IMR-90 (cell line): ENCODE results near the gene ATP5ME.

Experiments
- CEBPB ChIP-seq: IDR thresholded peaks from 2 replicates; pipeline ENCODE4 v1.6.1; 2012; ENCODE audit warnings: low read depth, low read length, improper control_type of control experiment
- FOS ChIP-seq: fragments of 150-350 bp; IDR thresholded peaks from 2 replicates; pipeline ENCODE4 v1.6.1; 2016; ENCODE audit warnings: low read depth, low read length
- MAFK ChIP-seq: IDR thresholded peaks from 2 replicates; pipeline ENCODE4 v1.6.1; 2012; ENCODE audit warnings: low read depth, low read length, improper control_type of control experiment
- POLR2A ChIP-seq: IDR thresholded peaks from 2 replicates; pipeline ENCODE4 v1.6.1; 2012; ENCODE audit warnings: mild to moderate bottlenecking, low read depth, low read length
- RAD21 ChIP-seq: IDR thresholded peaks from 2 replicates; pipeline ENCODE4 v1.6.1; 2012; ENCODE audit warnings: low read length, improper control_type of control experiment
- RCOR1 ChIP-seq: IDR thresholded peaks from 2 replicates; pipeline ENCODE4 v1.6.1; 2012; ENCODE audit warnings: mild to moderate bottlenecking, low read length, improper control_type of control experiment; ENCODE audit not compliant: insufficient replicate concordance
- RFX5 ChIP-seq: IDR thresholded peaks from 2 replicates; pipeline ENCODE4 v1.8.0; 2012; ENCODE audit warnings: low read depth, mild to moderate bottlenecking, low read length, moderate library complexity
- TF ChIP-seq, protein P1 (sequence below): conservative IDR thresholded peaks from 2 replicates; pipeline ENCODE4 v1.5.1; 2012; ENCODE audit warnings: mild to moderate bottlenecking, low read depth, low read length, improper control_type of control experiment

DNA sequence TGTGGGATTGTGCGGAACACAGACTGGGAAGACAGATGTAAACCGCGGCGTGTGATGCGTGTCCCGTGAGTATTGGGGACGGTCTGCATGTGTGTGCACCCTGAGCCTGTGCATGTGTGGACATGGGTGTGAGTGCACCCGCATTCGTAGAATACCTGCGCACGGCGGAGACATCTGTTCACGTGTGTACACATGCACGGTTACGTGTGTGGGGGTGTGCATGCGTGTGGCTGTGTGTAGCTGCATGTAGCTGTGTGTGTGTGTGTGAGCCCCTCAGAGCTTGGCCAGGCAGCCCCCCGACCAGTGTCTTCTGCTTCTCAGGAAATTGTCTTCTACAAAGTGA is 19.6 kb downstream of the ATP5ME start:
- TF ChIP-seq, protein P1, sequence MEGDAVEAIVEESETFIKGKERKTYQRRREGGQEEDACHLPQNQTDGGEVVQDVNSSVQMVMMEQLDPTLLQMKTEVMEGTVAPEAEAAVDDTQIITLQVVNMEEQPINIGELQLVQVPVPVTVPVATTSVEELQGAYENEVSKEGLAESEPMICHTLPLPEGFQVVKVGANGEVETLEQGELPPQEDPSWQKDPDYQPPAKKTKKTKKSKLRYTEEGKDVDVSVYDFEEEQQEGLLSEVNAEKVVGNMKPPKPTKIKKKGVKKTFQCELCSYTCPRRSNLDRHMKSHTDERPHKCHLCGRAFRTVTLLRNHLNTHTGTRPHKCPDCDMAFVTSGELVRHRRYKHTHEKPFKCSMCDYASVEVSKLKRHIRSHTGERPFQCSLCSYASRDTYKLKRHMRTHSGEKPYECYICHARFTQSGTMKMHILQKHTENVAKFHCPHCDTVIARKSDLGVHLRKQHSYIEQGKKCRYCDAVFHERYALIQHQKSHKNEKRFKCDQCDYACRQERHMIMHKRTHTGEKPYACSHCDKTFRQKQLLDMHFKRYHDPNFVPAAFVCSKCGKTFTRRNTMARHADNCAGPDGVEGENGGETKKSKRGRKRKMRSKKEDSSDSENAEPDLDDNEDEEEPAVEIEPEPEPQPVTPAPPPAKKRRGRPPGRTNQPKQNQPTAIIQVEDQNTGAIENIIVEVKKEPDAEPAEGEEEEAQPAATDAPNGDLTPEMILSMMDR, result no peak
- TF ChIP-seq POLR2A, result no peak
- no peak for TF ChIP-seq CEBPB
- no peak for TF ChIP-seq RCOR1
- TF ChIP-seq MAFK, result no peak
- TF ChIP-seq FOS, result no peak
- TF ChIP-seq RAD21, result no peak
- TF ChIP-seq RFX5, result no peak
